Upper lobe of right lung (tissue), 1 donor: ENCODE data around the gene TPD52L1. TPM values are rescaled to one million over a fixed set of nuclear protein-coding genes. Genes with fewer than 3 reads are reported as not detected.
A peak's percentile ranks its signal among the peaks of the same experiment; 100 is the strongest.

Experiments used
- ATAC-seq: fragments of 200-7000 bp; cut with Tn5 transposase; one replicate; pipeline ENCODE4 v1.9.1; 2020; ENCODE audit warnings: mild to moderate bottlenecking, moderate library complexity
- DNase-seq: peaks from one replicate; pipeline ENCODE4 v3.0.0-alpha.2; 2020
- H3K27ac ChIP-seq: fragments of 200-600 bp; one replicate; pipeline ENCODE4 v1.8.0; 2022
- H3K27me3 ChIP-seq: fragments of 200-600 bp; one replicate; pipeline ENCODE4 v1.8.0; 2022; ENCODE audit warnings: mild to moderate bottlenecking
- H3K36me3 ChIP-seq: fragments of 200-600 bp; one replicate; pipeline ENCODE4 v1.8.0; 2022
- H3K4me1 ChIP-seq: fragments of 200-600 bp; one replicate; pipeline ENCODE4 v1.8.0; 2022
- H3K4me3 ChIP-seq: fragments of 200-600 bp; one replicate; pipeline ENCODE4 v1.8.0; 2022; ENCODE audit warnings: mild to moderate bottlenecking
- H3K9me3 ChIP-seq: fragments of 200-600 bp; one replicate; pipeline ENCODE4 v1.8.0; 2022
- intact Hi-C: fragments of 100-400 bp; cut with DNase I; formaldehyde crosslinking; loops from one replicate; pipeline ENCODE4 v1.11.0; 2022
- total RNA-seq: library from RNA; stranded (reverse); fragmentation: NEBNext Ultra II Directional; extraction: Animal tissue kit (Norgen Biotek cat#: 25700); gene quantifications from one replicate; pipeline ENCODE4 v1.2.1, GENCODE V29; 2021
- TF ChIP-seq, protein P1 (sequence below): fragments of 200-600 bp; IDR thresholded peaks from one replicate; pipeline ENCODE4 v1.8.0; 2022; ENCODE audit warnings: antibody characterized with exemption
- donor health status: DM: no; HTN: yes; CAD: no; lungs with severe emphysema.

The TPD52L1 gene
- total RNA-seq, 1 donor from 2014 or later = 24.5 TPM

DNA sequence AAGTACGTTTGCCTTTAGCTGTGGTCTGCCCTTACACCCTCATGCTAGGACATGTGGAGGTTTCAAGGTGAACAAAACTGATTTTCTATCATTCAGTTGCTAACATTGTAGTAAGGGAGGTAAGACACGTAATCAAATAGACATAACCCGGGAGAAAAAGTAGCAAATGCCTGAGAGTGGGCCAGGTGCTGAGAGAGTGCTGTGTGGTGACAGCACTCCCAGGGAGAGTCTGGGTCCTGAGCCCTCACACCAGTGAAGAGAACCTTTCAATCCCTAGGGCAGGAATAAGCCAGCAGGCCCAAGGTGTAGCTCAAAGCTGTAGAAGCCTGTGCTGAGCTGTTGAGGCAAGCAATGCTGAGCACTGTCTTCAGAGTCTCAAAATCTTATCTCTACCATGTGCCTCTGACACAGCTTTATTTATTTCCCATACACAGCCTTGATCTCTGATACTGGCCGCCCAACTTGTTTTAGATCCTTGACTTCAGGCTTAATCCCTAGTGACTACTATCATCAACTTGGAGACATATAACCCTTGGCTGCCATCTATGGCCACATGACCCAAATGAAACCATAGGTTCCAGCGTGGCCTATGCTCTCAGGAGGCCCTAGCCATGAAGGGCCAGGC lies 55.2 kb downstream of the TPD52L1 start:
- Histone ChIP-seq H3K4me1 (no peaks in the 10 kb centered on the region), H3K9me3 (no peaks in the 10 kb centered on the region), H3K27ac (no peak overlapping the region), H3K4me3 (no peak overlapping the region), H3K36me3 (no peaks in the 10 kb centered on the region), H3K27me3 (no peaks in the 10 kb centered on the region)
- TF ChIP-seq, protein P1, sequence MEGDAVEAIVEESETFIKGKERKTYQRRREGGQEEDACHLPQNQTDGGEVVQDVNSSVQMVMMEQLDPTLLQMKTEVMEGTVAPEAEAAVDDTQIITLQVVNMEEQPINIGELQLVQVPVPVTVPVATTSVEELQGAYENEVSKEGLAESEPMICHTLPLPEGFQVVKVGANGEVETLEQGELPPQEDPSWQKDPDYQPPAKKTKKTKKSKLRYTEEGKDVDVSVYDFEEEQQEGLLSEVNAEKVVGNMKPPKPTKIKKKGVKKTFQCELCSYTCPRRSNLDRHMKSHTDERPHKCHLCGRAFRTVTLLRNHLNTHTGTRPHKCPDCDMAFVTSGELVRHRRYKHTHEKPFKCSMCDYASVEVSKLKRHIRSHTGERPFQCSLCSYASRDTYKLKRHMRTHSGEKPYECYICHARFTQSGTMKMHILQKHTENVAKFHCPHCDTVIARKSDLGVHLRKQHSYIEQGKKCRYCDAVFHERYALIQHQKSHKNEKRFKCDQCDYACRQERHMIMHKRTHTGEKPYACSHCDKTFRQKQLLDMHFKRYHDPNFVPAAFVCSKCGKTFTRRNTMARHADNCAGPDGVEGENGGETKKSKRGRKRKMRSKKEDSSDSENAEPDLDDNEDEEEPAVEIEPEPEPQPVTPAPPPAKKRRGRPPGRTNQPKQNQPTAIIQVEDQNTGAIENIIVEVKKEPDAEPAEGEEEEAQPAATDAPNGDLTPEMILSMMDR = no peak
- no peak for DNase-seq
- ATAC-seq = no peak
- intact Hi-C loops = no loop called here

DNA sequence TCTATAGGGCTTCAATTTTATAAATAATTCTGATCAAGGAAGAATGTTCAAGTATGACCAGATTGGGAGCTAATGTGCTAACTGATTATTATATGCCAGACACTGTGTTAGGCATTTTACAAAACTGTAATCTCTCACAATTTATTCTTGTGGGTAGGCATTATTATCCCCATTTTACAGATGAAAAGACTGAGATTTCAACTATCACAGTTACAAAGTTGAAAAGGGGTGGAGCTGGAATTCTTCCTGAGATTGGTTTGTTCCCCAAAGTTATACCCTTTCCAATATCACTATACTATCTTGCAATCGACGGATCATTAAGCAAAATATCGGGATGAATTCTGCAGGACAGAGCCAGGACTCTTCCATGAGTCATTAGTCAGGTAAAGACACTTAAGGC lies 57.1 kb downstream of the TPD52L1 start:
- H3K27ac ChIP-seq = no peak overlapping the region
- H3K4me1 ChIP-seq = no peaks in the 10 kb centered on the region
- intact Hi-C loops = no loop called here
- no peaks in the 10 kb centered on the region for H3K36me3 ChIP-seq
- DNase-seq (no peak), ATAC-seq (no peak)
- no peak overlapping the region for H3K4me3 ChIP-seq
- H3K27me3 ChIP-seq = no peaks in the 10 kb centered on the region
- TF ChIP-seq, protein P1 = no peak
- no peaks in the 10 kb centered on the region for H3K9me3 ChIP-seq

DNA sequence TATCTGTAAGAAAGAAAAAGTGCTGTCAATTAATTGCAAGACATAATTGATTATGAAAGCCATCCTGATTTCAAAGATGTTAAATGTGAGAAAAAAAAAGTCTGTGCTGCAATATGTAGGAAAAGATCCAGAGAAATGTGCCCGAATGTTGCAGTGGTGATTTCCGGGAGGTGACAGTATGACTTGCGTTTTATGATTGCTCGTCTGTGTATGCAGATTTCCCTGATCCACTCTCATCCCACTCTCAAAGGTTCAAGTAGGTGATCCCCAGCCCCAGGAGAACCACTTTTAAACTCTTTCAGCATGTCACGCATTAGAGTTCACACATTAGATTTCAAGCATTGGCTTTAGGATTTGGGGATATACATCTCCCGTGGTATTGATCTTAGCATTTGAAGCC lies 57.8 kb downstream of the TPD52L1 start:
- ATAC-seq = no peak
- H3K27me3 ChIP-seq = no peaks in the 10 kb centered on the region

DNA sequence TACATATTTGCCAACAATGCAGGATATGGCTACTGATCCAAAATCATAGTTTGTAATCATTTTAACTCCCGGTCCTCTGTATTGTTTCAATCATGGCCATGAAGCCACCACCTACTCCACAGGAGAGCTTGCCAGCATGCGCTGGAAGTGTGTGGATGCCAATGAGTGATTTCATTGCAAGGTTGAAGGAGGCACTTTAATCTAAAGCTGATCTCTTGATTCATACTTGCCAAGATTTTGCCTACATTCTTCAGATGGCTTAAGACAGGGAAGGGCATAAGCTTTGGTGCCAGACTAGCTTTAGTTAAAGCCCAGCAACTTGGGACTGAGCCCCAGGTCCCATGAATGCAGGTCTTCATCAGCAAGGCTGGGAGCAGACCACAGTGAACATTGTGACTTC lies 58.8 kb downstream of the TPD52L1 start:
- Histone ChIP-seq H3K36me3 (no peaks in the 10 kb centered on the region), H3K4me3 (no peak overlapping the region), H3K9me3 (no peaks in the 10 kb centered on the region), H3K27ac (no peak overlapping the region), H3K27me3 (no peaks in the 10 kb centered on the region), H3K4me1 (no peaks in the 10 kb centered on the region)
- ATAC-seq = peak; percentile 50
- intact Hi-C loops = no loop called here
- no peak for DNase-seq
- TF ChIP-seq, protein P1 = no peak

More for the DNA sequence above, 57.8 kb downstream of the TPD52L1 start:
- no peak for DNase-seq
- Histone ChIP-seq H3K4me1 (no peaks in the 10 kb centered on the region), H3K36me3 (no peaks in the 10 kb centered on the region), H3K4me3 (no peak overlapping the region), H3K9me3 (no peaks in the 10 kb centered on the region), H3K27ac (no peak overlapping the region)
- intact Hi-C loops = no loop called here
- TF ChIP-seq, protein P1 = no peak

DNA sequence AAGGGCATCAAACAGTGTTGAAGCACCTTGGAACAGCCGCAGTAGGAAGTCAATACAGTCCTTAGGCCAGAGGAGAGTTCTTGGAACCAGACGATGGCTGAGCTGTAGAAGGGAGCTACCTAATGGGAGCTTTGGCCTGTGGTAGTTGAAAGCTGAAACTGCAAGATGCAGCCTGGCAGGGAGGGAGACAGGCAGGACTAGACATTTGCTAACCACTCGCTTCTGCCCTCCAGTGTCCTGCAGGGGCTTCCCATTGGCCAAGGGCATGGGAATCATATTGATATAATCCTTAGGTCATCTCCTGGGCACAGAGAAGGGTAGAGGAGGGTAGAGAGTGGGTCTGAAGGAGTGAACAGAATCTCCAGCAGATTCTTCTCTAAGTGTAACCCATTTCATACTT lies 60.4 kb downstream of the TPD52L1 start:
- intact Hi-C loops = no loop called here

More for the DNA sequence above, 60.4 kb downstream of the TPD52L1 start:
- ATAC-seq (no peak), DNase-seq (no peak)
- H3K27ac ChIP-seq = no peak overlapping the region
- no peaks in the 10 kb centered on the region for H3K4me1 ChIP-seq
- H3K9me3 ChIP-seq = no peaks in the 10 kb centered on the region
- H3K4me3 ChIP-seq = no peak overlapping the region
- no peaks in the 10 kb centered on the region for H3K36me3 ChIP-seq
- TF ChIP-seq, protein P1 = no peak
- H3K27me3 ChIP-seq = no peaks in the 10 kb centered on the region
